NCI-H82 treated with DMSO at 0.1 percent for 48 hours (cell line): ENCODE measurements around the gene KRT1.
"Not testable (repeated sequence)": the region's sequence is repeated elsewhere in the genome, so short reads cannot be mapped to it uniquely, and the experiment has no call there.

Source experiments
- DNase-seq: peaks from one replicate; lab custom pipeline; 2025; ENCODE audit not compliant: unreplicated experiment; lab: John Stamatoyannopoulos, UW

KRT1 gene

GRCh38 chr12:52682938-52683574 is 2.8 kb upstream of the KRT1 start:
- DNase-seq = no peak

DNA sequence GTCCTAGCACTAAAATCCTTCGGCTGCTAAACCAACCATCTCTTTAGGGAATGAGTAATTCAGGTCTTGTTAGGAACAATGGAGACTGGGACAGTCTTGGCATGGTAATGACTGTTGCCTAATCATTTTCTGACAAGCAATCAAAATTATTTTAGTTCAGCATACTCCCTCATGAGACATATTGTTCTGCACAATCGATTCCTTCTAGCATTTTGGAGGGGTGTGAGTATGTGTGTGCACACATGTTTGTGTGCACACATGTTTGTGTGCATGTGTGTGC is 2.1 kb upstream of the KRT1 start:
- no peak for DNase-seq

- DNase-seq = no peak
Observed at GRCh38 chr12:52681526-52682380, 1.5 kb upstream of the KRT1 start.

DNA sequence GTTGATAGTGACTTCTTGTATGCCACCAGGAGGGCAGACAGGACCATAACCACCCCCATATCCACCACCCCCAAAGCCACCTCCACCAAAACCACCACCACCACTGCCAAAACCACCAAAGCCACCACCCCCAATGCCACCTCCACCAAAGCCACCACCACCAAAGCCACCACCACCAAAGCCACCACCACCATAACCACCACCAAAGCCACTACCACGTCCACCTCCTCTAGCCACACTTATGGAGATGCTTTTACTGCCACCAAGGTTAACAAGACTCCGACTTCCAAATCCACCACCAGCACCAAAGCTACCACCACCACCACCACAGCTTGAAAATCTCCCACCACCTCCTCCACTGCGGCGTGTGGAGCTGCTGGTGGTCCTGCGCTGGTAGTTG is 332 bp downstream of the KRT1 start:
- no peak for DNase-seq

- DNase-seq = no peak
Observed at GRCh38 chr12:52677671-52678070, 2.5 kb downstream of the KRT1 start.

GRCh38 chr12:52677126-52677525 is 3.1 kb downstream of the KRT1 start:
- DNase-seq = no peak

DNA sequence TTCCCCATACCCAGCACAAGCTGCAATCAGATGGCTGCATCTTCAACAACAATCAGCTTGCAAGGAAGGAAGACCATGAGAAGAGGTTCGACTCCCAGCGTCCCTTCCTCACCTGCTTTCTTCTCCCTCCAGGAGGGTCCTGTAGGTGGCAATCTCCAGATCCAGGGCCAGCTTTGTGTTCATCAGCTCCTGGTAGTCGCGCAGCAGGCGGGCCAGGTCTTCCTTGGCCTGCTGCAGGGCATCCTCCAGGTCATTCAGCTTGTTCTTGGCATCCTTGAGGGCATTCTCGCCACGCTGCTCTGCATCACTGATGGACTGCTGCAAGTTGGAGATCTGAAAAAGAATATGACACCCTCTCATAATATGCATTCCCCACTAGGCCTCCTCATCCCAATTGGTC is 4.0 kb downstream of the KRT1 start:
- DNase-seq = no peak

- DNase-seq = no peak
Observed at GRCh38 chr12:52675301-52675701, 4.9 kb downstream of the KRT1 start.

- no peak for DNase-seq
Observed at GRCh38 chr12:52674433-52674775, 5.8 kb downstream of the KRT1 start.

- DNase-seq = no peak
Observed at GRCh38 chr12:52673713-52674432, 6.3 kb downstream of the KRT1 start.

DNA sequence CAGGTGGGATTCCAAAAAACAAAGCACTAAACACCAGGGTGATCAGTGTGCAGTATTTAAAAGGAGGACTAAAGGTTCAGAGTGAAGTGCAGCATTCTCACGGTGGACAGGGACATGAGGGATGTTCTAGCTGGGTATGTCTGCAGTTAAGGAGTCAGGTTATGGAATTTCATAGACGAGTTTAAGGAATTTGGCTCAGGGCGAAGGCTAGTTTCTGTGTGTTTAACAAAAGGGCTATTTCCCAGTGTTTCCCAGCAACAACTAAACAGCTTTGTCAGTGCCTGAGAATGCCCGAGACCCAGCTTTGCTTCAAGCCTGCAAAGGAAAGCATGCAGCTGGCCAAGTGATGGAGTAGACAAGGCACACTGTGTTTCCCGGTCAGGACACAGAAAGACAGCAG is 7.0 kb downstream of the KRT1 start:
- DNase-seq = no peak

DNA sequence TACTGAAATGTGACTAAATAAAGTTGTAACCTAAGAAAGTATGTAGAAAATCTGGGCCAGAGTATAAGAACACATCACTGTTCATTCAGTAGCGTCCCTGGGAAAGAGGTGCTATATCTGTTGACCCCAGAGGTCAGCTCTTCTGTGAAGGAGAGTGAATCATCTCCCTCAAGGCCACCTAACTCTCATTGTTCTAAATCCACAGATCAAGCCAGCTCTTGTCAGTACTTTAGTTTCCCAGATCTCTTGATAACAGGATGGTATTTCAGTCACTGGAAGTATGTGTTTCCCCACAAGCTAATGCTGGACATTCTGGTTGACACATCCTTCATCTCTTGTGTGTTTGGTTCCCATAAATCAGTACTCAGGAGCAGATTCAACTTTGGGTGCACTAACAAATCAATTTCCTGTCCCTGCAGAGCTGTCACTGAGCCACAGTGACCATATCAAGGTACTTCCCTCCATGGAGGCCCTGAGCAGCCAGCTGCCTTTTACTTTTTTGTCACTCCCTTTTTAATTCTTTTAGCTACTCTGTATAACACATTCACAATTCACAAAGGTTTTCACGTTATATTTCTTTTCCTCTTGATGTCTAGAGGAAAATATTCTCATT is 7.8 kb downstream of the KRT1 start:
- DNase-seq = no peak

- DNase-seq = no peak
Observed at GRCh38 chr12:52670961-52671360, 9.2 kb downstream of the KRT1 start.

- no peak for DNase-seq
Observed at GRCh38 chr12:52670506-52670905, 9.7 kb downstream of the KRT1 start.

- DNase-seq = not testable (repeated sequence)
Observed at GRCh38 chr12:52669941-52670340, 10.3 kb downstream of the KRT1 start.

DNA sequence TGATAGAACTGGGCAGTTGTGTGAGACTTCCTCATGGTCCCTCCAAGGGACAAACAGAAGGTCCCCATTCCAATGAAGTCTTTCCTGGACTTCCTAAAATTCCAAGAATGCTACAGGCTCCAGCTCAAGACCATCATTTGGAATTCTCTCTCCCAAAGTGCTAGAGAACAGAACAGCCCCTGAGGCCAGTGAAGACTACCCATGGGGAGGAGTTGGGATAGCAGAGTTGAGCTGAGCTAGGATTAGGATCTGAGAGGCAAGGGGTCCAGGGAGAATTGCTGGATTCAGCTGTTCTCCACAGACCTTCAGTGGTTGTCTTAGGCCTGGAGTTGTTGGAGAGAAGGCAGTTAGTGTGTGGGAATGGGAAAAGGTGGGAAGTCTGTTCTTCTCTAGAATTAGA is 10.8 kb downstream of the KRT1 start:
- DNase-seq = no peak

DNA sequence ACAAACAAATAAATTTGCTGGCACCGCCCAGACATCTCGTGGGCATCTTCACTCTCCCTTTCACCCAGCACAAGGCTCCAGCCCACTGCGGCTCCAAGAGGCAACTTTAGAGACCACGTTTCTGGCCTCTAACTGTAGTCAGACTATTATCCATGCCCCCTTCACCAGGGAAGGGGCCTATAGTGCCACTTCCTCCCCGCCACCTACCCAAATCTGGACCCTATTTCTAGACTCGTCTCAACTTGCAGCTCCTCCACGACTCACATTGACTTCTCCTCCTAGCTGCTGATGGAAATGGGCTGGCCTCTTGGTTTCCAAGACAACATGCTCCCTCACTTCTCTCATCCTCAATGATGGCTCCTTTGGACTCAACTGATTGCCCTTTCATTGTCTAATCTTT is 12.3 kb downstream of the KRT1 start:
- DNase-seq = no peak

DNA sequence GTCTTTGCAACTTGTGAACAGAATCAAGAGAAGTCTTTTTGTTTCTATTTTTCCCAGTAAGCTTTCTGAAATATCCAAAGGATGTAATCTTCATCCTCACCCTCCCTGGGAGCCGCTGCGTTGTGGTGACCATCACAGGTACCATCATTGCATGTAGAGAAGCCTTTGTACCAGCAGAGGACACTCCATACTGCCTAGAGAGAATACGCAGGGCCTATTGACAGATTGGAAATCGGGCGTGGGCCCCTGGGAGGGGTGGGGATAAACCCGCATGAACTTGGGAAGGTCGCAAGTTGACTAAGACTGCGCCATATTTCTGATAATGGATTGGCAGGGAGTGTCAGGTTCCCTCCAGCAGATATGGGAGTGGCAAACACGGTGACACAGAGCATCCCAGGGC is 12.7 kb downstream of the KRT1 start:
- no peak for DNase-seq

- no peak for DNase-seq
Observed at GRCh38 chr12:52666471-52666870, 13.7 kb downstream of the KRT1 start.

- DNase-seq = no peak
Observed at GRCh38 chr12:52663420-52663819, 16.8 kb downstream of the KRT1 start.

- no peak for DNase-seq
Observed at GRCh38 chr12:52662918-52663229, 17.3 kb downstream of the KRT1 start.
